IPS-NIHi7 (cell line): ENCODE data around the gene ANO6.
A peak's percentile ranks its signal among the peaks of the same experiment; 100 is the strongest.

ENCODE experiments used
- DNase-seq: peaks from one replicate; pipeline ENCODE4 v3.0.0; 2012; ENCODE audit warnings: mixed read lengths; ENCODE audit errors: extremely low spot score

Gene ANO6

GRCh38 chr12:45279931-45280830 is 64.3 kb downstream of the ANO6 start:
- DNase-seq, result no peak

GRCh38 chr12:45281994-45282393 is 66.1 kb downstream of the ANO6 start:
- DNase-seq, result no peak

- no peak for DNase-seq
These were observed 66.5 kb downstream of the ANO6 start for GRCh38 chr12:45282411-45282810.

- DNase-seq, result peak; percentile 48
These were observed 68.4 kb downstream of the ANO6 start for GRCh38 chr12:45284096-45284901.

- DNase-seq, result no peak
These were observed 69.8 kb downstream of the ANO6 start for GRCh38 chr12:45285717-45286116.

GRCh38 chr12:45286621-45287020 is 70.7 kb downstream of the ANO6 start:
- no peak for DNase-seq

- no peak for DNase-seq
These were observed 73.6 kb downstream of the ANO6 start for GRCh38 chr12:45289245-45290215.

GRCh38 chr12:45290216-45290605 is 74.3 kb downstream of the ANO6 start:
- DNase-seq, result no peak

GRCh38 chr12:45291518-45291917 is 75.6 kb downstream of the ANO6 start:
- no peak for DNase-seq

GRCh38 chr12:45292486-45293195 is 76.7 kb downstream of the ANO6 start:
- no peak for DNase-seq

GRCh38 chr12:45294906-45295305 is 79.0 kb downstream of the ANO6 start:
- DNase-seq, result no peak

- DNase-seq, result no peak
These were observed 80.2 kb downstream of the ANO6 start for GRCh38 chr12:45296046-45296586.

- DNase-seq, result no peak
These were observed 82.2 kb downstream of the ANO6 start for GRCh38 chr12:45298047-45298446.

- DNase-seq, result no peak
These were observed 83.1 kb downstream of the ANO6 start for GRCh38 chr12:45298721-45299692.

- DNase-seq, result no peak
These were observed 86.9 kb downstream of the ANO6 start for GRCh38 chr12:45302621-45303369.

- DNase-seq, result no peak
These were observed 88.0 kb downstream of the ANO6 start for GRCh38 chr12:45303945-45304344.

- no peak for DNase-seq
These were observed 88.8 kb downstream of the ANO6 start for GRCh38 chr12:45304514-45305178.

GRCh38 chr12:45305907-45306306 is 90.0 kb downstream of the ANO6 start:
- DNase-seq, result no peak
